Chondrocyte (in vitro differentiated cells): ENCODE results near the gene MYH14. TPM values are rescaled to one million over a fixed set of nuclear protein-coding genes. Genes with fewer than 3 reads are reported as not detected.
"Not testable (repeated sequence)": the region's sequence is repeated elsewhere in the genome, so short reads cannot be mapped to it uniquely, and the experiment has no call there.

Source experiments
- DNase-seq: peaks from one replicate; pipeline ENCODE4 v3.0.0; 2021; ENCODE audit warnings: mixed read lengths, low spot score
- H3K27ac Mint-ChIP-seq: one replicate; pipeline ENCODE4 v1.8.0; 2021; ENCODE audit warnings: mild to moderate bottlenecking, moderate library complexity, mixed read lengths; ENCODE audit not compliant: unreplicated experiment
- H3K27me3 Mint-ChIP-seq: 2 replicates; pipeline ENCODE4 v1.8.0; 2021; ENCODE audit warnings: low read depth, mixed read lengths
- H3K36me3 Mint-ChIP-seq: 2 replicates; pipeline ENCODE4 v1.8.0; 2021; ENCODE audit warnings: low read depth, mixed read lengths
- H3K4me1 Mint-ChIP-seq: 2 replicates; pipeline ENCODE4 v1.8.0; 2021; ENCODE audit warnings: low read depth, mild to moderate bottlenecking, mixed read lengths
- H3K4me3 Mint-ChIP-seq: one replicate; pipeline ENCODE4 v1.8.0; 2021; ENCODE audit warnings: mild to moderate bottlenecking, moderate library complexity, mixed read lengths; ENCODE audit not compliant: unreplicated experiment
- H3K9me3 Mint-ChIP-seq: 2 replicates; pipeline ENCODE4 v1.8.0; 2021; ENCODE audit warnings: low read depth, mixed read lengths
- CTCF ChIP-seq: fragments of 200-600 bp; sonication (generic); IDR thresholded peaks from 2 replicates; pipeline ENCODE4 v1.5.0; 2021; ENCODE audit warnings: antibody characterized with exemption, mild to moderate bottlenecking, moderate library complexity
- total RNA-seq: library from RNA; stranded (reverse); gene quantifications from 3 replicates; pipeline ENCODE4 v1.2.1, GENCODE V29; 2021

MYH14 gene
- total RNA-seq, 1 donor from 2014 or later, result 10.2 TPM

GRCh38 chr19:50344661-50345318 is 141.4 kb downstream of the MYH14 start:
- peak; percentile 59 for DNase-seq
- Mint-ChIP-seq H3K36me3 (peaks cover 12% of the 10 kb centered on the region), H3K9me3 (peaks cover 14% of the 10 kb centered on the region), H3K27ac (no peak overlapping the region), H3K4me1 (peaks cover 9% of the 10 kb centered on the region), H3K27me3 (no peaks in the 10 kb centered on the region), H3K4me3 (no peak overlapping the region)
- TF ChIP-seq CTCF, result no peak

- not testable (repeated sequence) for H3K27ac Mint-ChIP-seq, H3K4me1 Mint-ChIP-seq, H3K27me3 Mint-ChIP-seq, H3K4me3 Mint-ChIP-seq
- DNase-seq, result peak; percentile 14
- H3K36me3 Mint-ChIP-seq, result peaks cover 12% of the 10 kb centered on the region
- peaks cover 10% of the 10 kb centered on the region for H3K9me3 Mint-ChIP-seq
These were observed 143.7 kb downstream of the MYH14 start for GRCh38 chr19:50347089-50347581.

- peaks cover 8% of the 10 kb centered on the region for H3K9me3 Mint-ChIP-seq
- no peak for TF ChIP-seq CTCF
- no peaks in the 10 kb centered on the region for H3K27me3 Mint-ChIP-seq
- H3K27ac Mint-ChIP-seq, result no peak overlapping the region
- peaks cover 9% of the 10 kb centered on the region for H3K4me1 Mint-ChIP-seq
- H3K4me3 Mint-ChIP-seq, result no peak overlapping the region
- peak; percentile 49 for DNase-seq
- peaks cover 5% of the 10 kb centered on the region for H3K36me3 Mint-ChIP-seq
These were observed 146.0 kb downstream of the MYH14 start for GRCh38 chr19:50349277-50350057.

- TF ChIP-seq CTCF, result no peak
- Mint-ChIP-seq H3K27me3 (peaks cover 2% of the 10 kb centered on the region), H3K9me3 (no peaks in the 10 kb centered on the region), H3K27ac (no peak overlapping the region), H3K36me3 (no peaks in the 10 kb centered on the region), H3K4me3 (no peak overlapping the region), H3K4me1 (peaks cover 13% of the 10 kb centered on the region)
- DNase-seq, result no peak
These were observed 148.8 kb downstream of the MYH14 start for GRCh38 chr19:50352242-50352641.

- not testable (repeated sequence) for H3K36me3 Mint-ChIP-seq, H3K27ac Mint-ChIP-seq, H3K4me3 Mint-ChIP-seq, H3K9me3 Mint-ChIP-seq, H3K27me3 Mint-ChIP-seq
- peaks cover 13% of the 10 kb centered on the region for H3K4me1 Mint-ChIP-seq
- peak; percentile 15 for DNase-seq
These were observed 150.1 kb downstream of the MYH14 start for GRCh38 chr19:50353487-50353880.

- DNase-seq, result peak; percentile 21
- H3K4me1 Mint-ChIP-seq, result peaks cover 6% of the 10 kb centered on the region
- no peak overlapping the region for H3K27ac Mint-ChIP-seq
These were observed 153.3 kb downstream of the MYH14 start for GRCh38 chr19:50356691-50357177.

More at GRCh38 chr19:50356691-50357177, 153.3 kb downstream of the MYH14 start:
- H3K4me3 Mint-ChIP-seq, result no peak overlapping the region
- peaks cover 6% of the 10 kb centered on the region for H3K27me3 Mint-ChIP-seq
- no peaks in the 10 kb centered on the region for H3K9me3 Mint-ChIP-seq
- no peaks in the 10 kb centered on the region for H3K36me3 Mint-ChIP-seq
- no peak for TF ChIP-seq CTCF
